Common myeloid progenitor, CD34-positive (primary cell): ENCODE measurements around the gene CHST13.
"Not testable (repeated sequence)": the region's sequence is repeated elsewhere in the genome, so short reads cannot be mapped to it uniquely, and the experiment has no call there.

Experiments used
- CTCF ChIA-PET: fragments of 350-600 bp; sonication (Branson Sonifier 250); formaldehyde crosslinking; loops from one replicate; lab custom pipeline; 2021; ENCODE audit warnings: antibody characterized with exemption; lab: Charles Lee
- POLR2A ChIA-PET: fragments of 350-600 bp; sonication (Branson Sonifier 250); formaldehyde crosslinking; loops from one replicate; lab custom pipeline; 2021; ENCODE audit warnings: antibody characterized with exemption; lab: Charles Lee
- DNase-seq, 3 donors: peaks; one replicate each; pipeline versions ENCODE4 v3.0.0 to v3.0.0-alpha.2; 2013
- H3K27ac ChIP-seq, 2 experiments: 1 replicate in 1 of 2; 2 replicates in 1 of 2; pipeline ENCODE4 v1.7.0; 2013; ENCODE audit warnings: inconsistent platforms in 2 of 2, low read length in 2 of 2, mild to moderate bottlenecking in 2 of 2, low read depth in 1 of 2, moderate library complexity in 1 of 2; ENCODE audit not compliant: severe bottlenecking in 2 of 2, insufficient read depth in 1 of 2, poor library complexity in 1 of 2
- H3K27me3 ChIP-seq, 5 experiments: replicated peaks in 2 of 5; 1 replicate in 3 of 5; 2 replicates in 2 of 5; pipeline versions ENCODE4 v1.6.1 to v1.7.0; 2013; ENCODE audit warnings: low read length in 4 of 5, mild to moderate bottlenecking in 2 of 5, moderate library complexity in 2 of 5, inconsistent platforms in 1 of 5; ENCODE audit not compliant: insufficient read depth in 5 of 5, control insufficient read depth in 4 of 5
- H3K36me3 ChIP-seq, 4 experiments: 1 replicate in 2 of 4; 2 replicates in 2 of 4; pipeline versions ENCODE4 v1.6.1 to v1.7.0; 2013; ENCODE audit warnings: low read length in 3 of 4, control low read depth in 1 of 4, mild to moderate bottlenecking in 1 of 4; ENCODE audit not compliant: control insufficient read depth in 4 of 4, insufficient read depth in 4 of 4
- H3K4me1 ChIP-seq, 4 experiments: 1 replicate in 3 of 4; 2 replicates in 1 of 4; pipeline versions ENCODE4 v1.6.1 to v1.7.1; 2013; ENCODE audit warnings: low read length in 3 of 4, mild to moderate bottlenecking in 3 of 4, control low read depth in 1 of 4, inconsistent platforms in 1 of 4, moderate library complexity in 1 of 4; ENCODE audit not compliant: control insufficient read depth in 4 of 4, insufficient read depth in 4 of 4; ENCODE audit errors: control extremely low read depth in 1 of 4
- H3K4me3 ChIP-seq, 7 experiments: 1 replicate in 4 of 7; 2 replicates in 3 of 7; pipeline versions ENCODE4 v1.5.1 to v1.7.0; 2013; ENCODE audit warnings: mild to moderate bottlenecking in 7 of 7, low read length in 6 of 7, moderate library complexity in 6 of 7, inconsistent platforms in 2 of 7, low read depth in 2 of 7, control low read depth in 1 of 7; ENCODE audit not compliant: insufficient read depth in 4 of 7, control insufficient read depth in 1 of 7; ENCODE audit errors: extremely low read depth in 1 of 7
- H3K9me3 ChIP-seq, 5 experiments: 1 replicate in 4 of 5; 2 replicates in 1 of 5; pipeline versions ENCODE4 v1.6.1 to v1.7.1; 2013; ENCODE audit warnings: low read length in 4 of 5, mild to moderate bottlenecking in 2 of 5, inconsistent platforms in 1 of 5, low read depth in 1 of 5, moderate library complexity in 1 of 5; ENCODE audit not compliant: control insufficient read depth in 4 of 5, insufficient read depth in 2 of 5; ENCODE audit errors: control extremely low read depth in 1 of 5
- WGBS: methylation state at CpG from one replicate; pipeline ENCODE4 v1.1.5; 2013; ENCODE audit not compliant: insufficient coverage; 5-methylcytosine and 5-hydroxymethylcytosine counted together

CHST13 gene

GRCh38 chr3:126581569-126581968 is 57.6 kb downstream of the CHST13 start:
- ChIA-PET POLR2A (no interaction called here), CTCF (interaction anchor here (1.3 kb wide), 1 partner anchor 58 kb away, joined by 4 read pairs; the partner anchor contains the start of gene CHST13)
- no peak overlapping the region for H3K27ac ChIP-seq
- 100% methylated on average over 1 of the region's 2 CpGs for WGBS
- no peaks in the 10 kb centered on the region for H3K27me3 ChIP-seq
- no peak for DNase-seq
- H3K9me3 ChIP-seq: peaks cover 0 to 2% (median 0%) of the 10 kb centered on the region in 5 experiments
- H3K4me3 ChIP-seq: no peak overlapping the region
- H3K36me3 ChIP-seq: peaks cover 0 to 2% (median 0%) of the 10 kb centered on the region in 4 experiments
- H3K4me1 ChIP-seq: no peaks in the 10 kb centered on the region

- H3K27ac ChIP-seq: no peak overlapping the region
- H3K9me3 ChIP-seq: peaks cover 0 to 2% (median 0%) of the 10 kb centered on the region in 5 experiments
- no peak for DNase-seq
- peaks cover 0 to 2% (median 0%) of the 10 kb centered on the region in 4 experiments for H3K36me3 ChIP-seq
- 97% methylated on average over 4 of the region's 4 CpGs for WGBS
- ChIA-PET POLR2A (no interaction called here), CTCF (interaction anchor here (1.3 kb wide), 1 partner anchor 59 kb away, joined by 4 read pairs; the partner anchor contains the start of gene CHST13)
- no peaks in the 10 kb centered on the region for H3K27me3 ChIP-seq
- no peaks in the 10 kb centered on the region for H3K4me1 ChIP-seq
- H3K4me3 ChIP-seq: no peak overlapping the region
Observed at GRCh38 chr3:126582311-126582710, 58.4 kb downstream of the CHST13 start.

DNA sequence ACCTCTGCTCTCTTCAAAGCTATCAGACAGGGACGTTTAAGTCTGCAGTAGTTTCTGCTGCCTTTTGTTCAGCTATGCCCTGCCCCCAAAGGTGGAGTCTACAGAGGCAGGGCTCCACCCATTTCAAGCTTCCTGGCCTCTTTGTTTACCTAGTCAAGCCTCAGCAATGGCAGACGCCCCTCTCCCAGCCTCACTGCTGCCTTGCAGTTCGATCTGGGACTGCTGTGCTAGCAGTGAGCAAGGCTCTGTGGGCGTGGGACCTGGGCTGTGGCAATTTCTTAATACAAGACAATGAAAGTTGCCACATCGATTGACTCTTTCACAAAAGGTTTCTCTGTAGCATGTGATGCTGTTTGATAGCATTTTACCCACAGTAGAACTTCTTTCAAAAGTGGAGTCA is 67.6 kb downstream of the CHST13 start:
- H3K4me1 ChIP-seq, H3K27ac ChIP-seq, CTCF ChIA-PET, H3K4me3 ChIP-seq, H3K27me3 ChIP-seq, H3K36me3 ChIP-seq, DNase-seq, POLR2A ChIA-PET: not testable (repeated sequence)
- peaks cover 1 to 26% (median 9%) of the 10 kb centered on the region in 5 experiments for H3K9me3 ChIP-seq
- WGBS: 89% methylated on average over 4 of the region's 5 CpGs
